ENCODE results near the gene ARID1B. TPM values are rescaled to one million over a fixed set of nuclear protein-coding genes. Genes with fewer than 3 reads are reported as not detected.

Gene ARID1B
- total RNA-seq, 1 experiment from 2014 or later: 15.5 TPM

GRCh38 chr6:157116426-157116825, 339.2 kb downstream of the ARID1B start:
- no peak for DNase-seq (ENCODE audit: extremely low read depth, low read depth)

DNA sequence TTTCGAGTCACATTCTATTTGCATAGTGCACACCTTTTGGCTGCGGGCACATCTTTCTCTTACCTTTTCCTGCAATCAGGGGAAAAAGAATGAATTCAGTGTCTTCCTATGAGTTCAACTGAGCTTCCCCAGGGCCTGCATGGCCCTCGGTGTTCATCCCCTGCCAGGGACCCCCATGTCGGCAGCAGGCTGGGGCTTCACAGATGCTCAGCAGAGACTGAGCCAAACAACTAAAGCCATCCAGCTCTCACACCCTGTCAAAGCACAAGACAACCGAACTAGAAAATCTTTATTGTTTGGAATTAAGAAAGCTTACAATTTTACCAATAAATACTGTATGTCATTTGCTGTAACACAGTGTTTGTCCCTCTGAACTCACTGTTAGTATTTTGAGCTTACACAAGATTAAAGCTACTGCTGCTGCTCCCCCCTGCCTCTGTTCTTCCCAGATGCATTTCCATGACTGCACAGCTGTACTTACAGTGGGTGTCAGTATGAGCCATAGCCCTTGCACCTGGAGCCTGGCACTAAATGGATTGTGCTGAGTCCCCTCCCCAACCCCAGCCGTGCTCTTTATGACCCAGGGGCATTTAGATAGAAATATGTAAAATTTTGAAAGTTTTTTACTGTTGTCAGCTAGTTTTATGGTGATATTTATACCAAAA, 340.4 kb downstream of the ARID1B start:
- no peak for DNase-seq (ENCODE audit: extremely low read depth, low read depth)

GRCh38 chr6:157119502-157120027, 342.4 kb downstream of the ARID1B start:
- DNase-seq (ENCODE audit: extremely low read depth, low read depth): no peak

DNA sequence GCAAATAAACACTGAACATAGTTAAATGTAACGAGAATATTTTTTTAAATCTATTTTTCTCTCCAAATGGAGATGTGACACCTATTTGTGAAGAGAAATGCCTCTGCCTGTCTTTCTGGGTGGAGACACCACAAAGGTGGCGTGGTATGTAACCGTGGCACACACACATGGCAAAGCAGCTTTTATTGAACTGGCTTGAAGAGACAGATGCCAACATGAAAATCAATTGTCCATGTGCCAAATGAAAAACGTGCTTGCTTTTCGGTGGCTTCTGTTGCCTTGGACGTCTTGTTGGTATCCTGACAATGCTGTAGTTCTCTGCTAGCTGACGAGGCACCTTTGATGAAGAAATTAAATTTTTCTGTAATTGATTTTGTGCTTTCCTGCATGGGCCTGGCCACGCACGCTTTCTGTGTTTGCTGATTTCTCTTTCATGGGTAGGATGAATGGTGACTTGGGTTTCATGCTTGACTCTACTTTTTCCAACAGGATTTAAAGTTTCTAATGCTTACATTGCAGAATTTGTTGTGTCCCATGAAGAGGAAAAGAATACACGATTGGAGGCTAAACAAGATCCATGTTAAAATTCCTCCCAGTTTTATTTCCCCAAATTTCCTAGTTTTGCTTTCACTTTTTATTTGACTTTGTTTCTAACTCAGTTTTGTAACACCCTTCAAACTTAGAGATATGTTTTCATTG, 343.5 kb downstream of the ARID1B start:
- no peak for DNase-seq (ENCODE audit: extremely low read depth, low read depth)

- DNase-seq (ENCODE audit: extremely low read depth, low read depth): no peak
Measured at GRCh38 chr6:157121897-157122296, 344.7 kb downstream of the ARID1B start.

DNA sequence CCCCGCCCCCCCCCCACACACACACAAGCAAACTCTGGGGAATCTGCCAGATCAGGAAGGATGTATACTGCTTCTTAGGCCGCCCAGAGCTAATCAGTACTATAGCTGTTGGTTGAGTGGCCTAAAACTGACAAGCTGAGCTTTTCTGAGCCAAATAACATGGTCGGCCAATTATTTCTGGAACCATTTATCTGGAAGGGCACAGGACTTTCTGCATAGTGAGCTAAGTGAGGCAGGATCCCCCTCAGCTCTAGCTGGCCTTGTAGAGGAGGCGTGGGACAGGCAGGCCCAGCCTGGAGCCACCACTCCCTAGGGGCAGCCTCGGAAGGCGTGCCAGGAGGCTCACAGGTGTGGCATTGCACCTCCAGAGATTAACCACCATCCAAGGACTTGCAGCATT, 346.1 kb downstream of the ARID1B start:
- no peak for DNase-seq (ENCODE audit: extremely low read depth, low read depth)

DNA sequence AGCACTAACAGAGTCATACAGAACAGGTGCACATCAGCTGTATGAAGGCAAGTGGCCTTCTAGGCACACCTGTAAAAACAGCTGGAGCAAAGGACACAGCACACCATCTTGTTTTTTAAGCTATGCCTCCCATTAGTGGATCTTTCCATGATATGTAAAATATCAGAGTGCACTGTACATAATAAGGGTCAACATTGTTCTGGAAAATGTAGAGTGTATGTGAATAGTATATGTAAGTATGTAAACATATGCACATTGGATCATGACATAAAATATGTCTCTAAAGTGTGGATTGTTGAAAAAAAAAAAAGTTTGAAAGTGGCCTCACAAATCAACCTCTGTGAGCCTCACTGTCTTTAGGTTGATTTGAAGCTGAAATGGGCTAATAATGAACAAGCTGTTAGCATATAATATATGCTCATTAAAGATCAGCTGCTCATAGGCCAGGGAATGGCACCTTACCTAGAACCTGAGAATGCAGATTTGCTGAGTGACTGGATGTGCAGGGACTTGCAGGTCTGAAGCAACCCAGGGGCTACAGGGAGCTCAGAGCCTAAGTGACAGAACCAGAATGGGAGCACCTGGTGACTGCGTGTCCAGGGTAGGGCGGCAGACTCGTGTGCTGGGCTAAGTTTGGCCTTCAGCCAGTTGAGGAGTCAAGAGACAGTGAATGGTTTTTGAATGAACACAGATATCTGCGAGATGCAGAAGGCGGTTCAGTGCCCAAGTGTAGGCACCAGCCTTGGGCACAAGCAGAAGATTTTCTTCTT, 347.5 kb downstream of the ARID1B start:
- DNase-seq (ENCODE audit: extremely low read depth, low read depth): no peak

- no peak for DNase-seq (ENCODE audit: extremely low read depth, low read depth)
Measured at GRCh38 chr6:157125531-157125930, 348.4 kb downstream of the ARID1B start.

- no peak for DNase-seq (ENCODE audit: extremely low read depth, low read depth)
Measured at GRCh38 chr6:157126183-157127098, 349.3 kb downstream of the ARID1B start.

DNA sequence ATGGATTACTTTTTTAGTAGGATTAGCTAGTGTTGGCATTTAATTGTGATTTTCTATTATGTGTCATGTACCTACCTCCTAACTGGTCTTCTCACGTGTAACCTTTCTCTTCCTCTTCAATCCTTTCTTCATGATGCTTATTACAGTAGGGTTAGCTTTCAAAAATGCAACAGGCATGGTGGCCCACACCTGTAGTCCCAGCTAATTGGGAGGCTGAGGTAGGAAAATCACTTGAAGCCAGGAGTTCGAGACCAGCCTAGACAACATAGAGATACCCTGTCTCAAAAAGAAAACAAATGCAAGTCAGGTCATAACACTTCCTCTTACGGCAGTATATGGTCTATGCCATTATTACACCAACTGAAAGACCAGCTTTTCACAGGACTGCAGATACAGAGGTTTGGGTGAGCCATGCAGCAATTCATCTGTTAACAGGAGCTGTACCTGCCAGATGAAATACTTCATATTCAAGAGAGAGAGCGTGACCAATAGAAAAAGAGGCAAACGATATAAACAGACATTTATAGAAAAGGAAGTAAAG, 351.1 kb downstream of the ARID1B start:
- no peak for DNase-seq (ENCODE audit: extremely low read depth, low read depth)

- no peak for DNase-seq (ENCODE audit: extremely low read depth, low read depth)
Measured at GRCh38 chr6:157131250-157131649, 354.1 kb downstream of the ARID1B start.

DNA sequence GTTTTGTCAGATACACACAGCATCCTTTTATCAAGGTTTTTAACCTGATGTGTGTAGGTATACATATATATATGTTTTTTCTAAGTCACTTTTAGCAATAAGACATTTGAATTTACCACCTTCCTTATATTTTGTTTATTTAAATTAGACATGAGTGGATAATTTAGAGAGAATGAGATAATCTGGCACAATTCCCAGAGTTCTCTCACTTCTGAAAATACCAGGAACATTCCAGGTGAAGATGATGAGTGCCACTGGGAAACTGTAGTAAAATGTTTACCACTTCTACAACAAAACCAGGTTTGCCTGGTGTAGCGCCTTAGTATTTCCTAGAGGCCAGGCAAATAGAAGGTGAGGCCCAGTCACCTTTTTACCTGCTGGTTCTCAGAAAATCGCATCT, 356.7 kb downstream of the ARID1B start:
- no peak for DNase-seq (ENCODE audit: extremely low read depth, low read depth)

DNA sequence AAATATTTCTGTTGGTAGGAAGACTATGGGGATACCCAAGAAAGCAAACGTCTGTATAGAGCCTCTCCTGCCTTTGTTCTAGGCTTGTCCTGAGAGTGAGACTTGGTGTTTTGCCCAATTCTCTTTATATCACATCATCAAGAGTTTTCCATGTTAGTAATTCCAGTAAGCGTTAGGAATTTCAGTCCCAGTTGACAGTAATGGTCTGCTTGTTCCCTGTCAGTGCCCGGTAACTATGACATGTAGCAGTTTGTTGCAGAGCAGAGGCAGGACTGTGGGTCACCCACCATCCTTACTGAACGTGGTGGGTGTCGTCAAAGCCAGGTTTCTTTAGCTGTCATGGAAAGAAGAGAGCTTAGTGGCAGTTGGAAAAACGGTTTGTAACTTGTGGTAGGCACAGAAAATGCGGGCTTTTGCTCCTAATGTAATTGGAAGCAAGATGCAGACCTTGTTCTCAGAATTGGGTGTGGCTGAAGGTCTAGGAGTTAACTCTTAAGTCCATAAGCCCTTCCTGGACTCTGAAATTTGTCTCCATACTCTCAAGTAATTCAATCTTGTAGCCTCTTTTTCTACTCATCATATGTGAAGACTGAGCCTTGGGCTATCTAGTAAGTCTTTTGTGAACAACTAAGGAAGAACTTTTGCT, 357.3 kb downstream of the ARID1B start:
- no peak for DNase-seq (ENCODE audit: extremely low read depth, low read depth)

DNA sequence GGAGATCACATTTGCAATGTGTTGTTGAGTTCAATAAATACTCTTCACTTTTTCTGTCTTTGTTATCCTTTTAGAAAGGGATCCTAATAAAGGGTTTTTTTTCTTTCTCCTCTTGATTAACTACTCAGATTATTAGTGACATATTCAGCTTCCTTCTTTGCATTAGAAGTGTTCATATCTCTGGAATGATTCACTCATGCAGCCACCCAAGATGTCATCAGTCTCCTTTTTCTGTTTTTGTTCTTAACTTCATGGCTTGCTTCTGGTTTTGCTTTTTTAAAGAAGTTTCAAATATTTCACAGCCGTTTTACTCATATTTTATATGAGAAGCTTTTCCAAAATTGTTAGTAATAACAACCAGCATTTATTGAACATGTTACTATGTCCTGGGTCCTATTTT, 358.5 kb downstream of the ARID1B start:
- no peak for DNase-seq (ENCODE audit: extremely low read depth, low read depth)

DNA sequence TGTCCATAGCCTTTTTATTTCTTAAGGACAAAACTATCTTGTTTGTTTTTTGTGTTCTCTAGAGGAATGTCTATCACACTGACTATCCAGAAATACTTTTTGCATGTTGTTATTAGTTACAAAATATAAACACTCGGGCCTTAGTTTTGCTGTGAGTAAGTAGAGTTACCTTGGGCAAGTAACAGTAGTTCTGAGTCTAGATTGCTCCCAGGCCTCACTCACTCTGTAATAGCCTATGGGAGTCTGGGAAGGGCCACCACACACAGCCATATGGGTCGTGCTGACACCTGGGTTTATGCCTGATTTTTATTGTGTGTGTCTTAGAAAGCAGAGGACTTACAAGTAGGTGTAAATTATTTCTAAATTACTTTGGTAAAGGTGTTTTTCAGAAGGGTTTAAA, 360.3 kb downstream of the ARID1B start:
- DNase-seq (ENCODE audit: extremely low read depth, low read depth): no peak

GRCh38 chr6:157139054-157139708, 362.0 kb downstream of the ARID1B start:
- DNase-seq (ENCODE audit: extremely low read depth, low read depth): no peak

DNA sequence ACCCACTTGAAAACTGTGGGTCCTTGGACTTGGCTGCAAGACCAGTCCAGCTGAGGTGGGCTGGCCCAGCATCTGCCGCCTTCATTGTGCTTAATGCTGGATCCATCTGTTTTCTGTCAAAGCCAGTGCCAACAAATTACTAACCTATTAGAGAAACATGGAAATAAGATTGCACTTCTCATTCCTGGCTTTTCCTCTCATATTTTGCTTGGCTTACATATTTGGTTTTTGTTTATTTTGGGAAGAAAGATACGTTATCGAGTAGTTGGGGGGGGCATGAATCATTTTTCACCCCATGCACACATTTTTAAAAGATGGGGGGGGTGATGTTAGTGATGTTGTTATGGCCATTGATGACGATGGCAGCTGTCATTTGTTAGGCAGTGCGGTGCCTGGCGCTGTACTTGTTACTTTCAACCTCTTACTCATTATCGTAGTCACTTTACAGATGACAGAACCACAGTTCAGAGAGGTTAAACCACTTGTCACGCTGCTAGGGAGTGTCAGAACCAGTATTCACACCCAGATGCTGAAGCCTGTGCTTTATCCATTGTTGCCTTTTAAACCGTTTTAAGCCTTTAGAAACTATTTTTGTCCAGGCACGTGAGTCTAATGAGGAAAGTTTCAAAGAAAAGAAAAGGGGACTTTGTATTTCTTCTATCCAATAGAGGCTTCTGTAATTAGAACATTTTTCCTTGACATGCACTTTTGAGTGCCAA, 366.2 kb downstream of the ARID1B start:
- DNase-seq (ENCODE audit: extremely low read depth, low read depth): no peak
